ENCODE measurements around the gene MAT2A. TPM values are rescaled to one million over a fixed set of nuclear protein-coding genes. Genes with fewer than 3 reads are reported as not detected.
"Not testable (repeated sequence)": the region's sequence is repeated elsewhere in the genome, so short reads cannot be mapped to it uniquely, and the experiment has no call there.

The MAT2A gene
- total RNA-seq, 2 experiments from 2014 or later = 368 to 384 TPM

- Mint-ChIP-seq H3K9me3 (no peaks in the 10 kb centered on the region), H3K4me3 (no peak overlapping the region), H3K4me1 (peaks cover 24% of the 10 kb centered on the region), H3K27me3 (no peaks in the 10 kb centered on the region), H3K36me3 (peaks cover 4% of the 10 kb centered on the region), H3K27ac (peak overlapping the region; percentile 38)
- no peak for DNase-seq
Observed at GRCh38 chr2:85590950-85591349, 52.0 kb downstream of the MAT2A start.

GRCh38 chr2:85591563-85591962 lies 52.6 kb downstream of the MAT2A start:
- no peak for DNase-seq
- Mint-ChIP-seq H3K27me3 (no peaks in the 10 kb centered on the region), H3K4me3 (no peak overlapping the region), H3K4me1 (peaks cover 22% of the 10 kb centered on the region), H3K9me3 (no peaks in the 10 kb centered on the region), H3K27ac (no peak overlapping the region), H3K36me3 (peaks cover 4% of the 10 kb centered on the region)

- not testable (repeated sequence) for H3K9me3 Mint-ChIP-seq, DNase-seq, H3K4me3 Mint-ChIP-seq, H3K36me3 Mint-ChIP-seq, H3K27me3 Mint-ChIP-seq, H3K27ac Mint-ChIP-seq
- peaks cover 23% of the 10 kb centered on the region for H3K4me1 Mint-ChIP-seq
Observed at GRCh38 chr2:85592299-85592698, 53.3 kb downstream of the MAT2A start.

- Mint-ChIP-seq H3K4me3 (no peak overlapping the region), H3K4me1 (peaks cover 19% of the 10 kb centered on the region), H3K36me3 (peaks cover 5% of the 10 kb centered on the region), H3K9me3 (no peaks in the 10 kb centered on the region), H3K27ac (no peak overlapping the region), H3K27me3 (no peaks in the 10 kb centered on the region)
- no peak for DNase-seq
Observed at GRCh38 chr2:85593023-85593422, 54.1 kb downstream of the MAT2A start.

Other genes starting within 250 kb of the MAT2A start
- gene TGOLN2, start 211.2 kb upstream of the MAT2A start, total RNA-seq = 10 to 100 TPM; 74.9 to 77.2 TPM
- 10 to 100 TPM; 21.5 to 23.3 TPM for gene RETSAT, start 184.6 kb upstream of the MAT2A start, total RNA-seq
- gene ELMOD3, start 184.4 kb upstream of the MAT2A start, total RNA-seq = 10 to 100 TPM in 1 of 2 experiments, 1 to 10 TPM in 1; 9.8 to 11.3 TPM
- gene CAPG, start 128.8 kb upstream of the MAT2A start, total RNA-seq = 10 to 100 TPM; 18.1 to 19.8 TPM
- gene SH2D6, start 120.5 kb upstream of the MAT2A start, total RNA-seq = 1 to 10 TPM in 1 of 2 experiments, under 1 TPM in 1; 0.74 to 1.2 TPM
- 10 to 100 TPM; 19.6 to 19.9 TPM for gene GGCX, start 22.3 kb downstream of the MAT2A start, total RNA-seq
- gene VAMP8, start 38.4 kb downstream of the MAT2A start, total RNA-seq = 10 to 100 TPM; 94.3 to 98.3 TPM
- gene VAMP5, start 45.3 kb downstream of the MAT2A start, total RNA-seq = 10 to 100 TPM; 27.9 to 29.3 TPM
- 100 to 1,000 TPM in 1 of 2 experiments, 10 to 100 TPM in 1; 90.9 to 104 TPM for gene RNF181, start 56.6 kb downstream of the MAT2A start, total RNA-seq
- 1 to 10 TPM; 2.4 to 3.4 TPM for gene TMEM150A, start 63.5 kb downstream of the MAT2A start, total RNA-seq
- gene C2orf68, start 72.9 kb downstream of the MAT2A start, total RNA-seq = 10 to 100 TPM; 23.1 to 25.0 TPM
- gene USP39, start 77.0 kb downstream of the MAT2A start, total RNA-seq = 100 to 1,000 TPM in 1 of 2 experiments, 10 to 100 TPM in 1; 97.9 to 109 TPM
- not detected for gene SFTPB, start 129.0 kb downstream of the MAT2A start, total RNA-seq
- gene GNLY, start 155.2 kb downstream of the MAT2A start, total RNA-seq = 1 to 10 TPM; 1.5 to 2.1 TPM
- not detected for gene ATOH8, start 214.8 kb downstream of the MAT2A start, total RNA-seq

Data from activated naive CD8-positive, alpha-beta T cell treated with anti-CD3 and anti-CD28 coated beads for 36 hours (primary cell).